HFFc6 (cell line): ENCODE results near the gene ST8SIA5. TPM values are rescaled to one million over a fixed set of nuclear protein-coding genes. Genes with fewer than 3 reads are reported as not detected.
"Not testable (repeated sequence)": the region's sequence is repeated elsewhere in the genome, so short reads cannot be mapped to it uniquely, and the experiment has no call there.

Source experiments
- DNase-seq: peaks from one replicate; pipeline ENCODE4 v3.0.0-alpha.2; 2018
- H3K27ac Mint-ChIP-seq: 2 replicates; pipeline ENCODE4 v1.8.0; 2020; ENCODE audit warnings: mild to moderate bottlenecking, mixed read lengths
- H3K27me3 Mint-ChIP-seq: 2 replicates; pipeline ENCODE4 v1.8.0; 2021; ENCODE audit warnings: mild to moderate bottlenecking, moderate library complexity, mixed read lengths; ENCODE audit not compliant: insufficient read depth
- H3K36me3 Mint-ChIP-seq: 2 replicates; pipeline ENCODE4 v1.8.0; 2021; ENCODE audit warnings: low read depth, mixed read lengths
- H3K4me1 Mint-ChIP-seq: 2 replicates; pipeline ENCODE4 v1.8.0; 2020; ENCODE audit warnings: low read depth, mixed read lengths
- H3K4me3 Mint-ChIP-seq: 2 replicates; pipeline ENCODE4 v1.8.0; 2020; ENCODE audit warnings: mild to moderate bottlenecking, moderate library complexity, mixed read lengths
- H3K9me3 Mint-ChIP-seq: 2 replicates; pipeline ENCODE4 v1.8.0; 2020; ENCODE audit warnings: mild to moderate bottlenecking, mixed read lengths
- CTCF ChIP-seq: fragments of 200-600 bp; sonication (generic); IDR thresholded peaks from 2 replicates; pipeline ENCODE4 v1.5.0; 2021; ENCODE audit warnings: antibody characterized with exemption, mild to moderate bottlenecking
- long read RNA-seq: library from polyadenylated mRNA; unstranded; transcript quantifications from one replicate; pipeline ENCODE4 v2.0.0, GENCODE V29; 2019
- total RNA-seq, 6 experiments: library from RNA; stranded (reverse); fragmentation: NEBNext Ultra II Directional; extraction: Animal tissue kit (Norgen Biotek cat#: 25700); gene quantifications; 2 replicates in 1 of 6; 3 replicates in 5 of 6; pipeline ENCODE4 v1.2.3, GENCODE V29; 2021

Gene ST8SIA5
- under 1 TPM in 1 of 6 experiments, not detected in 5; 0.23 TPM for total RNA-seq
- long read RNA-seq, result 0 reads

GRCh38 chr18:46756559-46757201 lies at the start of gene ST8SIA5:
Gene ST8SIA5, minus strand, starts transcription at chr18:46757053. Its CDS starts 545 bp downstream, at chr18:46756508.
- H3K9me3 Mint-ChIP-seq, result no peaks in the 10 kb centered on the region
- no peaks in the 10 kb centered on the region; the same call in 1 of the 2 replicates for H3K4me1 Mint-ChIP-seq
- peaks cover 52% of the 10 kb centered on the region for H3K27me3 Mint-ChIP-seq
- H3K4me3 Mint-ChIP-seq, result peak within 1 kb of the TSS; percentile 42; the same call in 1 of the 2 replicates
- no peak for DNase-seq
- no peak within 1 kb of the TSS for H3K27ac Mint-ChIP-seq
- TF ChIP-seq CTCF, result no peak
- no peaks in the 10 kb centered on the region for H3K36me3 Mint-ChIP-seq

GRCh38 chr18:46795945-46796344 lies 39.1 kb upstream of the ST8SIA5 start:
- H3K27ac Mint-ChIP-seq, H3K4me3 Mint-ChIP-seq, H3K4me1 Mint-ChIP-seq, H3K36me3 Mint-ChIP-seq, H3K27me3 Mint-ChIP-seq, DNase-seq, H3K9me3 Mint-ChIP-seq: not testable (repeated sequence)

GRCh38 chr18:46794607-46795006 lies 37.8 kb upstream of the ST8SIA5 start:
- Mint-ChIP-seq H3K9me3 (no peaks in the 10 kb centered on the region), H3K4me1 (no peaks in the 10 kb centered on the region), H3K27me3 (no peaks in the 10 kb centered on the region; the same call in 1 of the 2 replicates), H3K36me3 (no peaks in the 10 kb centered on the region), H3K27ac (no peak overlapping the region), H3K4me3 (no peak overlapping the region)
- no peak for TF ChIP-seq CTCF
- DNase-seq, result no peak

- no peak overlapping the region for H3K4me3 Mint-ChIP-seq
- H3K27me3 Mint-ChIP-seq, result no peaks in the 10 kb centered on the region; the same call in 1 of the 2 replicates
- no peak overlapping the region for H3K27ac Mint-ChIP-seq
- no peaks in the 10 kb centered on the region for H3K4me1 Mint-ChIP-seq
- no peaks in the 10 kb centered on the region for H3K9me3 Mint-ChIP-seq
- no peak for DNase-seq
- no peak for TF ChIP-seq CTCF
- H3K36me3 Mint-ChIP-seq, result no peaks in the 10 kb centered on the region
These were observed 36.7 kb upstream of the ST8SIA5 start for GRCh38 chr18:46793565-46793964.

- Mint-ChIP-seq H3K4me1 (no peaks in the 10 kb centered on the region), H3K27me3 (no peaks in the 10 kb centered on the region; the same call in 1 of the 2 replicates), H3K4me3 (no peak overlapping the region), H3K9me3 (no peaks in the 10 kb centered on the region), H3K36me3 (no peaks in the 10 kb centered on the region), H3K27ac (no peak overlapping the region)
- DNase-seq, result no peak
- TF ChIP-seq CTCF, result no peak
These were observed 32.2 kb upstream of the ST8SIA5 start for GRCh38 chr18:46789088-46789487.

GRCh38 chr18:46787674-46788073 lies 30.8 kb upstream of the ST8SIA5 start:
- Mint-ChIP-seq H3K27ac (no peak overlapping the region), H3K9me3 (no peaks in the 10 kb centered on the region), H3K36me3 (no peaks in the 10 kb centered on the region), H3K4me1 (no peaks in the 10 kb centered on the region), H3K27me3 (no peaks in the 10 kb centered on the region; the same call in 1 of the 2 replicates), H3K4me3 (no peak overlapping the region)
- no peak for TF ChIP-seq CTCF
- DNase-seq, result no peak
